Naive thymus-derived CD4-positive, alpha-beta T cell (primary cell): ENCODE measurements around the gene MAK. TPM values are rescaled to one million over a fixed set of nuclear protein-coding genes. Genes with fewer than 3 reads are reported as not detected.
"Not testable (repeated sequence)": the region's sequence is repeated elsewhere in the genome, so short reads cannot be mapped to it uniquely, and the experiment has no call there.

Experiments used
- ATAC-seq: fragments of 150-1000 bp; cut with Tn5 transposase; 2 replicates; pipeline ENCODE4 v1.10.0; 2021; ENCODE audit warnings: mild to moderate bottlenecking, moderate library complexity
- CTCF ChIA-PET: fragments of 350-600 bp; sonication (Branson Sonifier 250); formaldehyde crosslinking; loops from one replicate; lab custom pipeline; 2021; ENCODE audit warnings: antibody characterized with exemption; lab: Charles Lee
- POLR2A ChIA-PET: fragments of 350-600 bp; sonication (Branson Sonifier 250); formaldehyde crosslinking; loops from one replicate; lab custom pipeline; 2021; ENCODE audit warnings: antibody characterized with exemption, inconsistent platforms; lab: Charles Lee
- DNase-seq, 9 donors: peaks; one replicate each; pipeline versions ENCODE4 v3.0.0 to v3.0.0-alpha.2; 2020 to 2022; ENCODE audit warnings: mixed read lengths in 1 of 9
- H3K27ac ChIP-seq: one replicate; pipeline ENCODE4 v1.7.0; 2013; ENCODE audit warnings: mild to moderate bottlenecking, low read depth, low read length, moderate library complexity
- H3K27me3 ChIP-seq, 2 donors: one replicate each; pipeline ENCODE4 v1.7.0; 2013; ENCODE audit warnings: low read length in 2 of 2, mild to moderate bottlenecking in 2 of 2, moderate library complexity in 2 of 2; ENCODE audit not compliant: control insufficient read depth in 2 of 2, insufficient read depth in 2 of 2
- H3K36me3 ChIP-seq, 3 experiments: 1 replicate in 2 of 3; 2 replicates in 1 of 3; pipeline ENCODE4 v1.7.0; 2013; ENCODE audit warnings: low read length in 3 of 3, mild to moderate bottlenecking in 3 of 3, moderate library complexity in 1 of 3; ENCODE audit not compliant: insufficient read depth in 3 of 3, control insufficient read depth in 2 of 3
- H3K4me1 ChIP-seq, 2 donors: one replicate each; pipeline ENCODE4 v1.7.0; 2013; ENCODE audit warnings: low read length in 2 of 2, mild to moderate bottlenecking in 2 of 2, moderate library complexity in 1 of 2; ENCODE audit not compliant: control insufficient read depth in 2 of 2, insufficient read depth in 2 of 2
- H3K4me3 ChIP-seq: 2 replicates; pipeline ENCODE4 v1.7.0; 2013; ENCODE audit warnings: mild to moderate bottlenecking, low read length
- H3K9me3 ChIP-seq, 3 experiments: 1 replicate in 2 of 3; 2 replicates in 1 of 3; pipeline ENCODE4 v1.7.0; 2013; ENCODE audit warnings: low read length in 3 of 3; ENCODE audit not compliant: control insufficient read depth in 2 of 3
- H3K27ac Mint-ChIP-seq, 9 donors: one replicate each; pipeline ENCODE4 v1.8.0; 2020 to 2022; ENCODE audit warnings: mixed read lengths in 9 of 9, mild to moderate bottlenecking in 8 of 9, moderate library complexity in 5 of 9, inconsistent platforms in 2 of 9
- H3K27me3 Mint-ChIP-seq, 5 donors: one replicate each; pipeline ENCODE4 v1.8.0; 2021 to 2022; ENCODE audit warnings: mixed read lengths in 5 of 5, mild to moderate bottlenecking in 1 of 5
- H3K36me3 Mint-ChIP-seq, 5 donors: one replicate each; pipeline ENCODE4 v1.8.0; 2020 to 2022; ENCODE audit warnings: mixed read lengths in 5 of 5, mild to moderate bottlenecking in 3 of 5, inconsistent platforms in 1 of 5
- H3K4me1 Mint-ChIP-seq, 7 donors: one replicate each; pipeline ENCODE4 v1.8.0; 2020 to 2022; ENCODE audit warnings: mixed read lengths in 7 of 7, mild to moderate bottlenecking in 3 of 7, inconsistent platforms in 1 of 7
- H3K4me3 Mint-ChIP-seq, 10 donors: one replicate each; pipeline ENCODE4 v1.8.0; 2020 to 2022; ENCODE audit warnings: mild to moderate bottlenecking in 10 of 10, mixed read lengths in 10 of 10, moderate library complexity in 6 of 10, inconsistent platforms in 2 of 10
- H3K9me3 Mint-ChIP-seq, 11 donors: one replicate each; pipeline ENCODE4 v1.8.0; 2020 to 2022; ENCODE audit warnings: mixed read lengths in 11 of 11, mild to moderate bottlenecking in 4 of 11, inconsistent platforms in 1 of 11, moderate library complexity in 1 of 11
- intact Hi-C, 2 donors: fragments of 100-400 bp; cut with micrococcal nuclease; formaldehyde crosslinking; loops; one replicate each; pipeline ENCODE4 v1.15.1; 2023
- polyA plus RNA-seq, 2 donors: library from polyadenylated mRNA; unstranded; fragments of 300-500 nt; fragmentation: Illumina TruSeq; gene quantifications; one replicate each; pipeline ENCODE4 v1.2.3, GENCODE V29; 2021
- total RNA-seq, 6 experiments: library from RNA in 5 of 6; stranded (reverse) in 5 of 6; gene quantifications; 1 replicate in 5 of 6; 2 replicates in 1 of 6; pipeline ENCODE4 v1.2.3 and lab custom pipeline; 2021 to 2026

Gene MAK
- total and polyA plus RNA-seq, 7 experiments from 2014 or later = 0.07 to 0.42 (median 0.34) TPM; not detected in 4

DNA sequence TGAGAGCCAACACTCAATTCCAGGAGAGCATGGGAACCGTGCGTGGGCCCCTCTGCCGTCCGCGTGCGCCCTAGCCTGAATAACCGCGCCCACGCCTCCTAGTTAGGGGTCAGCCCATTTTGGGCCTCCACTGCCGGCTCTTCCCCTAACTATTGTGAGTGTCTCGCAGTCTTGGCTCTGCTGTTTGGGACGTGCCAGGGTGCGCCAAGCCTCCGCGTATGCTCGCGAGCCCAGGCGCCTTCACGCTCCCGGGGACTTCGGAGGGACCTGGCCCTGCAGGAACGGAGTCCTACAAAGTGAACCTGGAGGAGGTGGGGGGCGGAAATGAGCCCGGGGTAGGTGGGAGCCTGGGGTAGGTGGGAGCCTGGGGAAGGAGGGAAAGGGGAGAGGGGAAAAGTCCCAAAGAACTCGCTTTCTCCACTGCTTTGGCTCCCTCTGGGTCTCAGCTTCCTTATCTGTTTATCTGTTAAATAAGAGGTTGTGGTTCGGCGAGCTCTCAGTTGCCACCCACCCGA is 44.4 kb upstream of the MAK start:
- Histone ChIP-seq H3K27ac (no peak overlapping the region), H3K27me3 (peaks cover 0 to 8% of the 10 kb centered on the region in 2 donors), H3K4me1 (no peaks in the 10 kb centered on the region), H3K9me3 (no peaks in the 10 kb centered on the region), H3K4me3 (no peak overlapping the region), H3K36me3 (no peaks in the 10 kb centered on the region)
- Mint-ChIP-seq H3K27me3 (peaks cover 48 to 82% (median 72%) of the 10 kb centered on the region in 5 donors), H3K4me1 (peaks cover 0 to 26% (median 11%) of the 10 kb centered on the region in 7 donors), H3K4me3 (peak overlapping the region in 4 of 10 donors; percentile 9 to 42 (median 25)), H3K27ac (peak overlapping the region in 1 of 9 donors; percentile 71), H3K9me3 (peaks cover 0 to 12% (median 2%) of the 10 kb centered on the region in 11 donors), H3K36me3 (peaks cover 0 to 3% (median 1%) of the 10 kb centered on the region in 5 donors)
- intact Hi-C loops = loop anchor here in 1 of 2 donors (10.0 kb wide), 1 partner anchor 468 kb away; the partner anchor contains the start of gene TFAP2A
- ChIA-PET CTCF (no interaction called here), POLR2A (no interaction called here)
- DNase-seq (no peak), ATAC-seq (no peak)

- H3K4me3 ChIP-seq, H3K4me1 ChIP-seq, H3K9me3 ChIP-seq, H3K36me3 Mint-ChIP-seq, CTCF ChIA-PET, DNase-seq, H3K36me3 ChIP-seq, ATAC-seq, POLR2A ChIA-PET, H3K27ac ChIP-seq, H3K27me3 ChIP-seq: not testable (repeated sequence)
- H3K4me3 Mint-ChIP-seq = peak overlapping the region in 1 of 10 donors; percentile 38
- peaks cover 0 to 23% (median 10%) of the 10 kb centered on the region in 7 donors for H3K4me1 Mint-ChIP-seq
- H3K27me3 Mint-ChIP-seq = peaks cover 44 to 78% (median 67%) of the 10 kb centered on the region in 5 donors
- H3K9me3 Mint-ChIP-seq = peaks cover 0 to 12% (median 0%) of the 10 kb centered on the region in 11 donors
- H3K27ac Mint-ChIP-seq = peak overlapping the region in 1 of 9 donors; percentile 71
- intact Hi-C loops = loop anchor here in 1 of 2 donors (10.0 kb wide), 1 partner anchor 467 kb away; the partner anchor contains the start of gene TFAP2A
These were observed 43.9 kb upstream of the MAK start for GRCh38 chr6:10882253-10882630.

DNA sequence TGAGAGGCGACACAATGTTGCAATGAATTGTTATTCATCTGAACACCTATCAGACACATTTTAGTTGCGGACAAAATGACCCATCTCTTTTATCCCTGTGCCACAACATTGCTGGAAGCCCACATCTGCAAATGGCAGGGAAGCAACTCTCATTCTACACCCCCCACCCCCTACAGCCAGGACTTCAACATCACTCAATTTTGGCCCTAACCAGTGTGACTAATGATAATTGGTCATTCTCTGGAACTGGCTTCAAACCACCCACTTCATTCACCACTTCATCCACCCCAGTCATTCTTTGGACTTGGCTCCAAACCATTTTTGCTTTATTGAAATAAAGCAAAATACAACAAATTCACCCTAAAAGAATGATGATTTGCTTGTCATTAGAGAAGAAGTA is 42.0 kb upstream of the MAK start:
- Histone ChIP-seq H3K4me1 (no peaks in the 10 kb centered on the region), H3K9me3 (no peaks in the 10 kb centered on the region), H3K4me3 (no peak overlapping the region), H3K27ac (no peak overlapping the region), H3K27me3 (peaks cover 0 to 3% of the 10 kb centered on the region in 2 donors), H3K36me3 (no peaks in the 10 kb centered on the region)
- H3K9me3 Mint-ChIP-seq = peaks cover 0 to 8% (median 0%) of the 10 kb centered on the region in 11 donors
- ChIA-PET CTCF (no interaction called here), POLR2A (no interaction called here)
- DNase-seq (no peak), ATAC-seq (no peak)
- H3K27ac Mint-ChIP-seq = no peak overlapping the region
- H3K27me3 Mint-ChIP-seq = peaks cover 36 to 66% (median 52%) of the 10 kb centered on the region in 5 donors
- H3K36me3 Mint-ChIP-seq = peaks cover 0 to 3% (median 0%) of the 10 kb centered on the region in 5 donors
- intact Hi-C loops = loop anchor here in 1 of 2 donors (10.0 kb wide), 1 partner anchor 466 kb away; the partner anchor contains the start of gene TFAP2A
- H3K4me1 Mint-ChIP-seq = peaks cover 0 to 17% (median 5%) of the 10 kb centered on the region in 7 donors
- H3K4me3 Mint-ChIP-seq = no peak overlapping the region

DNA sequence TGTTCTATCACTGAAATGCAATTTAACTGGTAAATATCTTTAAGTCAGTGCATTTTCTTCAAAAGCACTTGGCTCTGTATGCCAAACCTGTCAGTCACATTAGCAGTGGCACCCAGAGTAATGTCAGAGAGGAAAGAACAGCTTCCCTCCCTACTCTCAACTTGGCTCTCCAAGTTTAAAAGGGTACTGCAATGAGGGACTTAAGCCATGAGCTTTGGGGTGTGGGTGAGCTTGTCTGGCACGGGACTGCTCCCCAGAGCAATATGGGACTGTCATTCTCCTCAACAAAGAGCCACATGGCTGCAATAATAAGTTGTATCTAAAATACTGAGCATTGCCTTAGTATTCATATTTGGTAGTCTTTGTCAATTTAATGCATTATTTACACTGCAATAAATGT is 39.5 kb upstream of the MAK start:
- CTCF ChIA-PET = no interaction called here
- POLR2A ChIA-PET = no interaction called here
- H3K27me3 Mint-ChIP-seq = peaks cover 34 to 54% (median 42%) of the 10 kb centered on the region in 5 donors
- intact Hi-C loops = no loop called here
- ATAC-seq = no peak
- no peaks in the 10 kb centered on the region for H3K4me1 ChIP-seq
- peaks cover 0 to 7% (median 5%) of the 10 kb centered on the region in 7 donors for H3K4me1 Mint-ChIP-seq
- H3K36me3 ChIP-seq = no peaks in the 10 kb centered on the region
- no peak overlapping the region for H3K4me3 ChIP-seq
- H3K9me3 ChIP-seq = no peaks in the 10 kb centered on the region
- H3K27ac Mint-ChIP-seq = no peak overlapping the region
- no peaks in the 10 kb centered on the region for H3K27me3 ChIP-seq
- peaks cover 0 to 3% (median 0%) of the 10 kb centered on the region in 5 donors for H3K36me3 Mint-ChIP-seq
- H3K4me3 Mint-ChIP-seq = no peak overlapping the region
- peaks cover 0 to 6% (median 0%) of the 10 kb centered on the region in 11 donors for H3K9me3 Mint-ChIP-seq
- H3K27ac ChIP-seq = no peak overlapping the region
- DNase-seq = no peak

- no peaks in the 10 kb centered on the region for H3K27me3 ChIP-seq
- POLR2A ChIA-PET = no interaction called here
These were observed 38.7 kb upstream of the MAK start for GRCh38 chr6:10877012-10877411.

DNA sequence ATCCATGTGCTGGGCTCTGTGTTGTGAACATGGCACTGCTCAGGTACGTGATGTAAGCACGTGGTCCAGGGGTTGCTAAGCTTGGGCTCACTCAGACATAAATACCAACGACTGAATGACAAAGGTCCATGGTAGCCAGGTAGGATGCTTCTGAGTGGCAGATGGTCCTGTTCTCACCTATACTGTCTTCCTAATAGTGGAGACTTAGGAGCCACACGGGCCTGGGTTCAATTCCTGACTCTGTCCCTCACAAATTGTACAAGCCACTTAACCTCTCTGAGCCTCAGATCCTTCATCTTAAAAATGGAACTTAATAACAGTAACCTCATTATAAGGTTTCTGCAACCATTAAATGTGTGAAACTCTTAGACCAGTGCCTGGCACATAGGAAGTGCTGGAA is 36.7 kb upstream of the MAK start:
- intact Hi-C loops = no loop called here
- ChIA-PET POLR2A (no interaction called here), CTCF (no interaction called here)
- ATAC-seq (no peak), DNase-seq (no peak)
- Mint-ChIP-seq H3K9me3 (peaks cover 0 to 4% (median 0%) of the 10 kb centered on the region in 11 donors), H3K36me3 (no peaks in the 10 kb centered on the region), H3K27me3 (peaks cover 9 to 36% (median 19%) of the 10 kb centered on the region in 5 donors), H3K4me1 (no peaks in the 10 kb centered on the region), H3K4me3 (no peak overlapping the region), H3K27ac (no peak overlapping the region)
- no peaks in the 10 kb centered on the region for H3K4me1 ChIP-seq
- H3K27ac ChIP-seq = no peak overlapping the region
- no peaks in the 10 kb centered on the region for H3K27me3 ChIP-seq
- H3K4me3 ChIP-seq = no peak overlapping the region
- no peaks in the 10 kb centered on the region for H3K36me3 ChIP-seq
- no peaks in the 10 kb centered on the region for H3K9me3 ChIP-seq

More at GRCh38 chr6:10877012-10877411, 38.7 kb upstream of the MAK start:
- Histone ChIP-seq H3K4me3 (no peak overlapping the region), H3K36me3 (no peaks in the 10 kb centered on the region), H3K4me1 (no peaks in the 10 kb centered on the region), H3K9me3 (no peaks in the 10 kb centered on the region), H3K27ac (no peak overlapping the region)
- Mint-ChIP-seq H3K36me3 (peaks cover 0 to 3% (median 0%) of the 10 kb centered on the region in 5 donors), H3K27ac (no peak overlapping the region), H3K4me1 (peaks cover 0 to 3% (median 0%) of the 10 kb centered on the region in 7 donors), H3K27me3 (peaks cover 25 to 45% (median 34%) of the 10 kb centered on the region in 5 donors), H3K4me3 (no peak overlapping the region), H3K9me3 (peaks cover 0 to 6% (median 0%) of the 10 kb centered on the region in 11 donors)
- DNase-seq (no peak), ATAC-seq (no peak)
- CTCF ChIA-PET = no interaction called here
- intact Hi-C loops = no loop called here

GRCh38 chr6:10874207-10874606 is 35.9 kb upstream of the MAK start:
- H3K27me3 Mint-ChIP-seq = peaks cover under 1 to 30% (median 11%) of the 10 kb centered on the region in 5 donors
- Histone ChIP-seq H3K4me3 (no peak overlapping the region), H3K27me3 (no peaks in the 10 kb centered on the region), H3K4me1 (no peaks in the 10 kb centered on the region), H3K9me3 (no peaks in the 10 kb centered on the region), H3K27ac (no peak overlapping the region), H3K36me3 (no peaks in the 10 kb centered on the region)
- peaks cover 0 to 2% (median 0%) of the 10 kb centered on the region in 11 donors for H3K9me3 Mint-ChIP-seq
- H3K27ac Mint-ChIP-seq = no peak overlapping the region
- CTCF ChIA-PET = no interaction called here
- no peaks in the 10 kb centered on the region for H3K36me3 Mint-ChIP-seq
- no peak overlapping the region for H3K4me3 Mint-ChIP-seq
- no peaks in the 10 kb centered on the region for H3K4me1 Mint-ChIP-seq
- POLR2A ChIA-PET = no interaction called here
- ATAC-seq (no peak), DNase-seq (no peak)
- intact Hi-C loops = no loop called here
